SU-DHL-6 (cell line): ENCODE measurements around the gene FMNL1.

ENCODE experiments used
- H2AFZ ChIP-seq: fragments of 200-600 bp; sonication (generic); 2 replicates; pipeline ENCODE4 v1.6.1; 2014; ENCODE audit warnings: low read depth, mild to moderate bottlenecking, moderate library complexity, mixed read lengths, antibody characterized with exemption, low read length; ENCODE audit not compliant: severe bottlenecking
- H3F3A ChIP-seq: fragments of 200-600 bp; shearing (Covaris generic); 2 replicates; pipeline ENCODE4 v1.6.0; 2016; ENCODE audit warnings: antibody characterized with exemption, mild to moderate bottlenecking; ENCODE audit not compliant: insufficient read depth
- H3K27ac ChIP-seq: fragments of 200-600 bp; sonication (generic); 2 replicates; pipeline ENCODE4 v1.5.1; 2016; ENCODE audit warnings: low read depth, mild to moderate bottlenecking, low read length, moderate library complexity, mixed read lengths
- H3K27me3 ChIP-seq: fragments of 200-600 bp; sonication (generic), shearing (Covaris generic); 2 replicates; pipeline ENCODE4 v1.6.0; 2014; ENCODE audit warnings: mild to moderate bottlenecking, low read length
- H3K36me3 ChIP-seq: fragments of 200-600 bp; sonication (generic); 2 replicates; pipeline ENCODE4 v1.6.1; 2014; ENCODE audit warnings: mild to moderate bottlenecking, low read length, mixed read lengths
- H3K4me2 ChIP-seq: fragments of 300-600, 200-600 bp; shearing (Covaris generic), sonication (generic); 2 replicates; pipeline ENCODE4 v1.6.0; 2014; ENCODE audit warnings: low read length, low read depth, mild to moderate bottlenecking; ENCODE audit not compliant: poor library complexity, severe bottlenecking
- H3K4me3 ChIP-seq: fragments of 200-600 bp; sonication (generic); 2 replicates; pipeline ENCODE4 v1.5.1; 2014; ENCODE audit warnings: antibody characterized with exemption, low read length, mild to moderate bottlenecking, mixed read lengths; ENCODE audit not compliant: insufficient read depth, poor library complexity, severe bottlenecking
- H3K79me2 ChIP-seq: fragments of 200-600 bp; sonication (generic); 2 replicates; pipeline ENCODE4 v1.6.1; 2014; ENCODE audit warnings: mild to moderate bottlenecking, low read length, moderate library complexity; ENCODE audit not compliant: insufficient read depth
- H3K9ac ChIP-seq: fragments of 200-600 bp; sonication (generic); 2 replicates; pipeline ENCODE4 v1.7.0; 2014; ENCODE audit warnings: mild to moderate bottlenecking, low read length
- H3K9me2 ChIP-seq: fragments of 200-600 bp; sonication (generic); replicated peaks from 2 replicates; pipeline ENCODE4 v1.6.1; 2014; ENCODE audit warnings: low read length; ENCODE audit not compliant: insufficient read depth
- H3K9me3 ChIP-seq: fragments of 200-600 bp; sonication (generic); 2 replicates; pipeline ENCODE4 v1.6.1; 2014; ENCODE audit warnings: low read length, mixed read lengths; ENCODE audit not compliant: insufficient read depth
- H4K20me1 ChIP-seq: fragments of 200-600 bp; sonication (generic); 2 replicates; pipeline ENCODE4 v1.6.1; 2014; ENCODE audit warnings: low read depth, mild to moderate bottlenecking, antibody characterized with exemption, low read length, moderate library complexity, mixed read lengths
- CTCF ChIP-seq: fragments of 200-600 bp; sonication (generic); IDR thresholded peaks from one replicate; pipeline ENCODE4 v1.5.1; 2017; ENCODE audit warnings: antibody characterized with exemption, mild to moderate bottlenecking, low read length, moderate library complexity; ENCODE audit not compliant: insufficient read depth, poor library complexity, severe bottlenecking
- EZH2phosphoT487 ChIP-seq: fragments of 200-600 bp; sonication (generic), shearing (Covaris generic); conservative IDR thresholded peaks from 2 replicates; pipeline ENCODE4 v1.6.1; 2018; ENCODE audit warnings: mild to moderate bottlenecking, antibody characterized with exemption, low read length, moderate library complexity, mixed read lengths

Gene FMNL1

GRCh38 chr17:45224671-45225050 is 3.0 kb downstream of the FMNL1 start:
- Histone ChIP-seq H3K36me3 (no peaks in the 10 kb centered on the region), H2AFZ (no peak overlapping the region), H3K27ac (peak overlapping the region; percentile 99), H4K20me1 (no peaks in the 10 kb centered on the region), H3K27me3 (no peaks in the 10 kb centered on the region), H3F3A (peaks cover 79% of the 10 kb centered on the region), H3K9ac (peak overlapping the region; percentile 98), H3K4me3 (peak overlapping the region; percentile 85), H3K9me2 (no peaks in the 10 kb centered on the region), H3K79me2 (peaks cover 59% of the 10 kb centered on the region), H3K4me2 (peak overlapping the region; percentile 92), H3K9me3 (no peaks in the 10 kb centered on the region)
- no peak for TF ChIP-seq CTCF
- no peak for TF ChIP-seq EZH2phosphoT487

- peaks cover 64% of the 10 kb centered on the region for H3K79me2 ChIP-seq
- H3K9me3 ChIP-seq, result no peaks in the 10 kb centered on the region
- no peaks in the 10 kb centered on the region for H3K9me2 ChIP-seq
- TF ChIP-seq CTCF (no peak), EZH2phosphoT487 (no peak)
- H3K27me3 ChIP-seq, result no peaks in the 10 kb centered on the region
- H2AFZ ChIP-seq, result no peak overlapping the region
- H3K9ac ChIP-seq, result peak overlapping the region; percentile 98
- H3K27ac ChIP-seq, result peak overlapping the region; percentile 99
- H4K20me1 ChIP-seq, result no peaks in the 10 kb centered on the region
- peak overlapping the region; percentile 85 for H3K4me3 ChIP-seq
- peaks cover 79% of the 10 kb centered on the region for H3F3A ChIP-seq
- H3K36me3 ChIP-seq, result no peaks in the 10 kb centered on the region
- H3K4me2 ChIP-seq, result peak overlapping the region; percentile 92
Observed at GRCh38 chr17:45225051-45225700, 3.5 kb downstream of the FMNL1 start.

GRCh38 chr17:45225964-45226530 is 4.4 kb downstream of the FMNL1 start:
- no peaks in the 10 kb centered on the region for H3K9me3 ChIP-seq
- H3K4me2 ChIP-seq, result peak overlapping the region; percentile 92
- H4K20me1 ChIP-seq, result no peaks in the 10 kb centered on the region
- H3K4me3 ChIP-seq, result peak overlapping the region; percentile 85
- peak overlapping the region; percentile 98 for H3K9ac ChIP-seq
- no peak overlapping the region for H2AFZ ChIP-seq
- peaks cover 71% of the 10 kb centered on the region for H3F3A ChIP-seq
- peaks cover 64% of the 10 kb centered on the region for H3K79me2 ChIP-seq
- H3K36me3 ChIP-seq, result no peaks in the 10 kb centered on the region
- no peaks in the 10 kb centered on the region for H3K9me2 ChIP-seq
- H3K27ac ChIP-seq, result peak overlapping the region; percentile 99
- TF ChIP-seq EZH2phosphoT487 (no peak), CTCF (no peak)
- H3K27me3 ChIP-seq, result no peaks in the 10 kb centered on the region
